H1 (cell line): ENCODE data around the gene ALS2CL.

Experiments used
- CHD2 ChIP-seq: IDR thresholded peaks from 2 replicates; pipeline ENCODE4 v1.6.1; 2012; ENCODE audit warnings: low read length, improper control_type of control experiment
- CREB1 ChIP-seq: IDR thresholded peaks from 2 replicates; pipeline ENCODE4 v1.6.1; 2012; ENCODE audit warnings: inconsistent platforms
- CTCF ChIP-seq, 3 experiments: IDR thresholded peaks; 1 replicate in 2 of 3; 2 replicates in 1 of 3; pipeline versions ENCODE4 v1.5.1 to v1.6.1; 2011; ENCODE audit warnings: low read length in 3 of 3, mild to moderate bottlenecking in 3 of 3, inconsistent platforms in 2 of 3, low read depth in 1 of 3, moderate library complexity in 1 of 3; ENCODE audit not compliant: insufficient read depth in 1 of 3; ENCODE audit errors: control extremely low read depth in 1 of 3
- EGR1 ChIP-seq: IDR thresholded peaks from 2 replicates; pipeline ENCODE4 v1.6.1; 2011; ENCODE audit warnings: low read depth, low read length, borderline replicate concordance
- EZH2 ChIP-seq: fragments of 200-600 bp; sonication (generic); IDR thresholded peaks from 2 replicates; pipeline ENCODE4 v1.7.1; 2012; ENCODE audit warnings: low read depth, mild to moderate bottlenecking, moderate library complexity, low read length, inconsistent platforms; ENCODE audit not compliant: severe bottlenecking
- JUN ChIP-seq: IDR thresholded peaks from 2 replicates; pipeline ENCODE4 v1.6.1; 2011; ENCODE audit warnings: low read depth, mild to moderate bottlenecking, improper control_type of control experiment, low read length
- MAX ChIP-seq: IDR thresholded peaks from 2 replicates; pipeline ENCODE4 v1.6.1; 2012; ENCODE audit warnings: inconsistent platforms
- NRF1 ChIP-seq: IDR thresholded peaks from 2 replicates; pipeline ENCODE4 v1.6.1; 2011; ENCODE audit warnings: mild to moderate bottlenecking, low read depth, low read length, improper control_type of control experiment
- POLR2A ChIP-seq, 2 experiments: IDR thresholded peaks; 1 replicate in 1 of 2; 2 replicates in 1 of 2; pipeline ENCODE4 v1.6.1; 2011; ENCODE audit warnings: low read depth in 2 of 2, low read length in 2 of 2, mild to moderate bottlenecking in 2 of 2; ENCODE audit errors: control extremely low read depth in 1 of 2
- SAP30 ChIP-seq: fragments of 300-600 bp; sonication (generic); IDR thresholded peaks from 2 replicates; pipeline ENCODE4 v1.7.1; 2012; ENCODE audit warnings: low read length, moderate library complexity, mild to moderate bottlenecking, inconsistent platforms; ENCODE audit not compliant: insufficient read depth, insufficient replicate concordance
- USF2 ChIP-seq: IDR thresholded peaks from 2 replicates; pipeline ENCODE4 v1.6.1; 2011; ENCODE audit warnings: low read length, improper control_type of control experiment
- ZNF274 ChIP-seq: IDR thresholded peaks from 2 replicates; pipeline ENCODE4 v1.7.0; 2012; ENCODE audit warnings: low read length, borderline replicate concordance; ENCODE audit errors: extremely low read depth

GRCh38 chr3:46663591-46664135 lies 29.8 kb downstream of the ALS2CL start:
- TF ChIP-seq CTCF (IDR thresholded peaks at IDR 0.05; ENCODE audit: control extremely low read depth in 1 of 3, insufficient read depth in 1 of 3, low read depth in 1 of 3, low read length in 3 of 3) = peak in 2 of 3 experiments; percentile 63 to 70; a peak in 3 of 4 replicates
- TF ChIP-seq POLR2A (IDR thresholded peaks at IDR 0.05; ENCODE audit: control extremely low read depth in 1 of 2, low read depth in 2 of 2, low read length in 2 of 2) = no peak
- TF ChIP-seq USF2 = no peak
- TF ChIP-seq EZH2 = no peak
- TF ChIP-seq NRF1 = no peak
- no peak for TF ChIP-seq JUN
- no peak for TF ChIP-seq CHD2
- no peak for TF ChIP-seq ZNF274
- TF ChIP-seq CREB1 = no peak
- TF ChIP-seq SAP30 = no peak
- no peak for TF ChIP-seq EGR1
- TF ChIP-seq MAX = no peak
